ENCODE measurements around the gene RNASE8. TPM values are rescaled to one million over a fixed set of nuclear protein-coding genes. Genes with fewer than 3 reads are reported as not detected.
A peak's percentile ranks its signal among the peaks of the same experiment; 100 is the strongest.

The RNASE8 gene
- total RNA-seq, 1 experiment from 2014 or later: not detected

DNA sequence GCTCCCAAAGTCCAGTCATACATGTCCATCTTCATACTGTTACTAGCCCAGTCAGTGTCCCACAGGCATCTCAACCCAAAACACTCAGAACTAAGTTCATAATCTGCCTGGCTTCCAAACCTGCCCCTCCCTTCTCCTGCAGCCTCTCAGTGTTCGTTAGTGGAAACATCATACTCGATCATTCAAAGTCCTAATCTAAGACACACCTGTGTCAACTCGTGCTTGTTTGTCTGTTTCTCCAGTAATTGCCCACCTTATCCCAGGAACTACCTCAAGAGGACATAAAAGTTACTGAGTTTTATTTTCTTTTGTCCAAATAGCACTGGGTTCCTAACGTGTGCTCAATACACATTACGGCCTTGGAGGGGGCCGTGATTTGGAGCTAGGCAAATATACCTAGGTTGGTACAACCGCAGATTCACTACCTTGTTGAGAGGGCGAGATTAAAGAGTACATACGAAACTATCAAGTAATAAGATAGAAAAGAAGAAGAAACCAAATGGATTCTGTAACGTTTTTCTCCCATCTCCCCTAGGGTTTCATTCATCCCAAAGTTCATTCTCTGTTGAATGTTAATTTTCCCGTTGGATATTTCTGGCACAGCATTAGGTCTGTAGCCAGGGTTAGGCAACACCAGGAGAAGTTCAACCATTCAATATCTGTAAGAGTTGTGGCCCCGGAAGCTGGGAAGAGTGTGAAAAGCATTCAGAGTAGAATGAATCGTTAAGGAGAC lies 3.2 kb downstream of the RNASE8 start:
- Histone ChIP-seq H3K9me3 (ENCODE audit: low read length) (no peaks in the 10 kb centered on the region), H3K4me2 (ENCODE audit: low read depth, low read length, poor library complexity, severe bottlenecking) (no peak overlapping the region), H3K9ac (ENCODE audit: low read length) (no peak overlapping the region), H3K36me3 (ENCODE audit: insufficient read depth, low read length) (no peaks in the 10 kb centered on the region), H3K27me3 (ENCODE audit: low read length) (no peaks in the 10 kb centered on the region), H3K4me3 (ENCODE audit: low read length) (no peak overlapping the region), H4K20me1 (ENCODE audit: insufficient read depth, low read depth, low read length) (no peaks in the 10 kb centered on the region), H3K79me2 (ENCODE audit: low read length) (no peaks in the 10 kb centered on the region), H3K9me2 (replicated peaks; ENCODE audit: insufficient read depth, low read length) (no peaks in the 10 kb centered on the region), H3K27ac (ENCODE audit: low read length) (no peak overlapping the region), H2AFZ (ENCODE audit: low read length) (no peak overlapping the region), H3K4me1 (ENCODE audit: low read length) (no peaks in the 10 kb centered on the region)
- no peak for DNase-seq

DNA sequence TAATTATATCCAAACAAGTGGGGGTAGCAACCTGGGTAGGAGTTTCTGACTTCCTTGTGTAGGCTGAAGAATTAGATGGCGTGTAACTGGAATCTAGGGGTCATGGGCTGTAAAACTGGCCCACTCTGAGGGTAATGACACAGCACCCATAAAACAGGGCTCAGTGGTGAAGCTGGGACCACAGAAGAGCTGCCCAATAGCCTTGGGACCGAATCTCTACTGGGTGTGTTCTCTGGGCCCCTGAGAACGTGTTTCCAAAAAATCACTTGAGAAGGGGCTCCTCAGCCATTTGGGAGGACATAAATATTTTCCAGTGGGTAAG lies 3.7 kb downstream of the RNASE8 start:
- H3K79me2 ChIP-seq (ENCODE audit: low read length): no peaks in the 10 kb centered on the region
- no peak overlapping the region for H3K27ac ChIP-seq (ENCODE audit: low read length)
- no peaks in the 10 kb centered on the region for H3K9me3 ChIP-seq (ENCODE audit: low read length)
- no peaks in the 10 kb centered on the region for H3K4me1 ChIP-seq (ENCODE audit: low read length)
- H3K9ac ChIP-seq (ENCODE audit: low read length): no peak overlapping the region
- no peaks in the 10 kb centered on the region for H4K20me1 ChIP-seq (ENCODE audit: insufficient read depth, low read depth, low read length)
- H3K27me3 ChIP-seq (ENCODE audit: low read length): no peaks in the 10 kb centered on the region
- no peak overlapping the region for H3K4me3 ChIP-seq (ENCODE audit: low read length)
- H2AFZ ChIP-seq (ENCODE audit: low read length): no peak overlapping the region
- no peaks in the 10 kb centered on the region for H3K36me3 ChIP-seq (ENCODE audit: insufficient read depth, low read length)
- no peaks in the 10 kb centered on the region for H3K9me2 ChIP-seq (replicated peaks; ENCODE audit: insufficient read depth, low read length)
- H3K4me2 ChIP-seq (ENCODE audit: low read depth, low read length, poor library complexity, severe bottlenecking): no peak overlapping the region
- no peak for DNase-seq

DNA sequence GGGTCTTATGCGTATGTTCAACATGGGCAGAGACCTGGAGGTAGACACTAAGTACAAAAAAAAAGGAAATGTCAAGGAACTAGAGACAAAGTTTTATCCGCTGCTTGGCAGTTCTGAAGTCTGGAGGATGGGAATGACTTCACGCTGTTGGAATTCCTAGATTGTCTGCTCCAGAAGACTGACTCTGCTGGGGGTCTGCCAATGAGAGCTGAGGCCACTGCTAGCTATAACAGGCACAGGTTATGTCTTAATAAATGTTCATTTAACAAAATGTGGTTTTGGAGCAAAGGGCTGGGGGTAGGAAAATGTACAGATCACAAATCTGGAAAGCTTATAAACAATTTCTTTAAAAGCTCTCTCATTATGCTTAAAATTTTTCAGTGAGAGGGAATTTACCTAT lies 5.9 kb downstream of the RNASE8 start:
- Histone ChIP-seq H3K4me1 (ENCODE audit: low read length) (no peaks in the 10 kb centered on the region), H3K9me3 (ENCODE audit: low read length) (no peaks in the 10 kb centered on the region), H4K20me1 (ENCODE audit: insufficient read depth, low read depth, low read length) (no peaks in the 10 kb centered on the region), H3K4me2 (ENCODE audit: low read depth, low read length, poor library complexity, severe bottlenecking) (no peak overlapping the region), H3K9ac (ENCODE audit: low read length) (no peak overlapping the region), H3K4me3 (ENCODE audit: low read length) (no peak overlapping the region), H3K36me3 (ENCODE audit: insufficient read depth, low read length) (no peaks in the 10 kb centered on the region), H3K9me2 (replicated peaks; ENCODE audit: insufficient read depth, low read length) (no peaks in the 10 kb centered on the region), H3K79me2 (ENCODE audit: low read length) (no peaks in the 10 kb centered on the region), H2AFZ (ENCODE audit: low read length) (no peak overlapping the region), H3K27ac (ENCODE audit: low read length) (no peak overlapping the region), H3K27me3 (ENCODE audit: low read length) (no peaks in the 10 kb centered on the region)
- no peak for DNase-seq

DNA sequence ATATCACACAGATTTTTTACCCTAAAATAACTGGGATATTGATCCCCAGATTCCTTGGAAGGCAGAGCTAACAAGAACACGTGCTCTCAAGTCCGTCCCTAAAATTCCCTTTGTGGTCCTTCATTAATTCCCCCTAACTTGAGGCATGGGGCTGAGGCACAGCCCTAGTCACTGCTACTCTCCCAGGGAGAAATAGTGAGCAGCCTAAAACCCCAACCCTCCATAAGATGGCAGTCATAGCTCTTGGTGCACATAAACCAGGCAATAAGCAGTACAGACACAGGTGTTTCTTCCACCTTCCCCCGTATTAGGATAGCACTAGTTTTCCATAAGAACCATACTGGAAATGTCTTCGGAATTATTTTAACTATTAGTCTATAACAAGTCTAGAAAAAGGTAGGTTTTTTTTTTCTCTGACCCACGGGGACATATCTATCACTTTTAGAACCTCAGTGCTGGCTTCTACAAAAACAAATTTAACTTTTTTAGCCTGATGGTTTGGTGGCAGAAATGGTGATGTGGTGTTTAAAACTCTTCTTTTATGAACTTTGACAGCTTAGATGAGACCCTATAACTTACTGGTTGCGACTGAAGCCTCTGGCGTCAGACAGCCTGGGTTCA lies 9.4 kb downstream of the RNASE8 start:
- H3K9me2 ChIP-seq (replicated peaks; ENCODE audit: insufficient read depth, low read length): no peaks in the 10 kb centered on the region
- no peak overlapping the region for H3K4me3 ChIP-seq (ENCODE audit: low read length)
- no peaks in the 10 kb centered on the region for H4K20me1 ChIP-seq (ENCODE audit: insufficient read depth, low read depth, low read length)
- no peak overlapping the region for H2AFZ ChIP-seq (ENCODE audit: low read length)
- no peaks in the 10 kb centered on the region for H3K79me2 ChIP-seq (ENCODE audit: low read length)
- peaks cover 3% of the 10 kb centered on the region; the same call in 1 of the 2 replicates for H3K27me3 ChIP-seq (ENCODE audit: low read length)
- H3K27ac ChIP-seq (ENCODE audit: low read length): no peak overlapping the region
- no peak overlapping the region for H3K9ac ChIP-seq (ENCODE audit: low read length)
- H3K9me3 ChIP-seq (ENCODE audit: low read length): no peaks in the 10 kb centered on the region
- H3K4me2 ChIP-seq (ENCODE audit: low read depth, low read length, poor library complexity, severe bottlenecking): no peak overlapping the region
- peaks cover 21% of the 10 kb centered on the region for H3K4me1 ChIP-seq (ENCODE audit: low read length)
- H3K36me3 ChIP-seq (ENCODE audit: insufficient read depth, low read length): no peaks in the 10 kb centered on the region
- peak; percentile 62 for DNase-seq

- Histone ChIP-seq H3K4me2 (ENCODE audit: low read depth, low read length, poor library complexity, severe bottlenecking) (no peak overlapping the region), H3K4me3 (ENCODE audit: low read length) (no peak overlapping the region), H3K79me2 (ENCODE audit: low read length) (no peaks in the 10 kb centered on the region), H3K9me3 (ENCODE audit: low read length) (no peaks in the 10 kb centered on the region), H2AFZ (ENCODE audit: low read length) (no peak overlapping the region), H3K36me3 (ENCODE audit: insufficient read depth, low read length) (no peaks in the 10 kb centered on the region), H3K9me2 (replicated peaks; ENCODE audit: insufficient read depth, low read length) (no peaks in the 10 kb centered on the region), H3K27me3 (ENCODE audit: low read length) (peaks cover 3% of the 10 kb centered on the region; the same call in 1 of the 2 replicates), H3K27ac (ENCODE audit: low read length) (no peak overlapping the region), H4K20me1 (ENCODE audit: insufficient read depth, low read depth, low read length) (no peaks in the 10 kb centered on the region), H3K4me1 (ENCODE audit: low read length) (peaks cover 26% of the 10 kb centered on the region), H3K9ac (ENCODE audit: low read length) (no peak overlapping the region)
- DNase-seq: peak; percentile 86
These were observed 11.1 kb downstream of the RNASE8 start for GRCh38 chr14:21068521-21069387.

GRCh38 chr14:21069388-21070082 lies 11.9 kb downstream of the RNASE8 start:
- Histone ChIP-seq H3K4me3 (ENCODE audit: low read length) (peak overlapping the region; percentile 64; the same call in 1 of the 2 replicates), H3K9ac (ENCODE audit: low read length) (peak overlapping the region; percentile 64; the same call in 1 of the 2 replicates), H3K4me2 (ENCODE audit: low read depth, low read length, poor library complexity, severe bottlenecking) (peak overlapping the region; percentile 69), H3K4me1 (ENCODE audit: low read length) (peaks cover 26% of the 10 kb centered on the region), H3K27ac (ENCODE audit: low read length) (no peak overlapping the region), H3K79me2 (ENCODE audit: low read length) (no peaks in the 10 kb centered on the region), H2AFZ (ENCODE audit: low read length) (no peak overlapping the region), H4K20me1 (ENCODE audit: insufficient read depth, low read depth, low read length) (no peaks in the 10 kb centered on the region), H3K27me3 (ENCODE audit: low read length) (peaks cover 3% of the 10 kb centered on the region; the same call in 1 of the 2 replicates), H3K9me3 (ENCODE audit: low read length) (no peaks in the 10 kb centered on the region), H3K9me2 (replicated peaks; ENCODE audit: insufficient read depth, low read length) (no peaks in the 10 kb centered on the region), H3K36me3 (ENCODE audit: insufficient read depth, low read length) (no peaks in the 10 kb centered on the region)
- DNase-seq: no peak

DNA sequence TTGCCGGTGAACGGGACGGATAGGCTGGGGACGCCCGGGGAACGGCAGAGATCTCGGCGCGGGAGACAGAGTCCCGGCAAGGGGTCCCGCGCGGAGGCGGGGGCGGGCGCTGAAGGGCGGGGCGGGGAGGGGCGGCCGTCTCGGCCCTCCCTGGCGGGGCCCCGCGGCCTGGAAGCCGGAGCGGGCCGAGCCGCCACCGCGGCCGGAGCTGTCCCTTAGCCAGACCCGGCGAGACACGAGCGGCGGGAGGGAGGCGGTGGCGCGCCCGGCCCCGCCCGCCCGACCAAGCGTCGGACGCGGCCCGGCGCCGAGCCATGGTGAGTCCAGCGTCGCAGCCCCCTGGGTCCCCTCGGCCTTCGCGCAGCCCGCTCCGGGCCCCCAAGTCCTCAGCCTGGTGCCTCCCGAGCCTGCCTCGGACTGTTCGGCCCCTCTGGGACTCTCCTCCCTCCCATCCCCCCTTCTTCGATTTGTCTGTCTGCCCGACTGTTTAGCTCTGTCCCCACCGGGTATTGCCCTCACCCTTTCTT lies 12.5 kb downstream of the RNASE8 start, which contains the start of gene ARHGEF40:
TSS of gene ARHGEF40 (plus strand) at position 222 of the 527 bp plus-strand sequence. CDS start at position 315, 93 bp downstream.
- Histone ChIP-seq H3K79me2 (ENCODE audit: low read length) (no peaks in the 10 kb centered on the region), H3K9me2 (replicated peaks; ENCODE audit: insufficient read depth, low read length) (no peaks in the 10 kb centered on the region), H3K27ac (ENCODE audit: low read length) (no peak within 1 kb of the TSS), H3K9me3 (ENCODE audit: low read length) (no peaks in the 10 kb centered on the region), H3K9ac (ENCODE audit: low read length) (peak within 1 kb of the TSS; percentile 64), H3K4me1 (ENCODE audit: low read length) (peaks cover 26% of the 10 kb centered on the region), H2AFZ (ENCODE audit: low read length) (peak within 1 kb of the TSS; percentile 70; the same call in 1 of the 2 replicates), H3K4me2 (ENCODE audit: low read depth, low read length, poor library complexity, severe bottlenecking) (peak within 1 kb of the TSS; percentile 69), H3K4me3 (ENCODE audit: low read length) (peak within 1 kb of the TSS; percentile 64), H4K20me1 (ENCODE audit: insufficient read depth, low read depth, low read length) (no peaks in the 10 kb centered on the region), H3K27me3 (ENCODE audit: low read length) (peaks cover 3% of the 10 kb centered on the region; the same call in 1 of the 2 replicates), H3K36me3 (ENCODE audit: insufficient read depth, low read length) (no peaks in the 10 kb centered on the region)
- DNase-seq: peak; percentile 56
